ENCODE data around the gene RUFY3. TPM values are rescaled to one million over a fixed set of nuclear protein-coding genes. Genes with fewer than 3 reads are reported as not detected.

RUFY3 gene
- total RNA-seq, 1 experiment from 2014 or later: 29.6 TPM

GRCh38 chr4:70747874-70748273 lies 26.1 kb downstream of the RUFY3 start:
- Histone ChIP-seq H3K36me3 (ENCODE audit: control insufficient read depth, insufficient read depth, low read length) (no peaks in the 10 kb centered on the region), H3K4me1 (ENCODE audit: control insufficient read depth, insufficient read depth, low read length) (no peaks in the 10 kb centered on the region), H3K27me3 (ENCODE audit: control insufficient read depth, insufficient read depth, low read length) (no peaks in the 10 kb centered on the region), H3K4me3 (ENCODE audit: low read depth in 2 of 2, low read length in 2 of 2) (no peak overlapping the region), H3K27ac (ENCODE audit: low read length) (no peak overlapping the region), H3K9me3 (ENCODE audit: control insufficient read depth, insufficient read depth, low read depth, low read length) (no peaks in the 10 kb centered on the region)
- TF ChIP-seq REST (IDR thresholded peaks at IDR 0.05; ENCODE audit: insufficient read depth in 1 of 2, low read depth in 2 of 2, low read length in 1 of 2) (no peak), POLR2AphosphoS5 (IDR thresholded peaks at IDR 0.05; ENCODE audit: low read depth, low read length) (no peak), CTCF (IDR thresholded peaks at IDR 0.05) (no peak), SIN3A (IDR thresholded peaks at IDR 0.05; ENCODE audit: borderline replicate concordance, insufficient read depth, low read depth, low read length) (no peak), TCF7L2 (IDR thresholded peaks at IDR 0.05; ENCODE audit: low read depth, low read length) (no peak)
- intact Hi-C loops (cut with micrococcal nuclease; ENCODE audit: unreplicated experiment) (no loop called here), in situ Hi-C loops (cut with HindIII; ENCODE audit: low pct_unique_long_range_greater_than_20kb, low sequenced_read_pairs) (no loop called here)
- DNase-seq (ENCODE audit: low read depth, low spot score) (no peak), ATAC-seq (no peak)
- no TSS peak for BruUV-seq (replicated peaks)
- ChIA-PET CTCF (no interaction called here), POLR2A (no interaction called here)

- H3K27ac ChIP-seq (ENCODE audit: low read length): no peak overlapping the region
- H3K4me3 ChIP-seq (ENCODE audit: low read depth in 2 of 2, low read length in 2 of 2): no peak overlapping the region
- H3K27me3 ChIP-seq (ENCODE audit: control insufficient read depth, insufficient read depth, low read length): no peaks in the 10 kb centered on the region
- intact Hi-C loops (cut with micrococcal nuclease; ENCODE audit: unreplicated experiment) (no loop called here), in situ Hi-C loops (cut with HindIII; ENCODE audit: low pct_unique_long_range_greater_than_20kb, low sequenced_read_pairs) (no loop called here)
- ATAC-seq: no peak
- H3K9me3 ChIP-seq (ENCODE audit: control insufficient read depth, insufficient read depth, low read depth, low read length): no peaks in the 10 kb centered on the region
- BruUV-seq (replicated peaks): no TSS peak
- TF ChIP-seq POLR2AphosphoS5 (IDR thresholded peaks at IDR 0.05; ENCODE audit: low read depth, low read length) (no peak), SIN3A (IDR thresholded peaks at IDR 0.05; ENCODE audit: borderline replicate concordance, insufficient read depth, low read depth, low read length) (no peak), TCF7L2 (IDR thresholded peaks at IDR 0.05; ENCODE audit: low read depth, low read length) (no peak), CTCF (IDR thresholded peaks at IDR 0.05) (no peak), REST (IDR thresholded peaks at IDR 0.05; ENCODE audit: insufficient read depth in 1 of 2, low read depth in 2 of 2, low read length in 1 of 2) (no peak)
- H3K36me3 ChIP-seq (ENCODE audit: control insufficient read depth, insufficient read depth, low read length): no peaks in the 10 kb centered on the region
- DNase-seq (ENCODE audit: low read depth, low spot score): no peak
- CTCF ChIA-PET: interaction anchor here (0.6 kb wide), 1 partner anchor 66 kb away, joined by 3 read pairs; no protein-coding TSS in a partner anchor
- POLR2A ChIA-PET: no interaction called here
- H3K4me1 ChIP-seq (ENCODE audit: control insufficient read depth, insufficient read depth, low read length): no peaks in the 10 kb centered on the region
Observed at GRCh38 chr4:70749313-70749712, 27.5 kb downstream of the RUFY3 start.

Measured in Panc1 (cell line).